ENCODE results near the gene VAMP2. TPM values are rescaled to one million over a fixed set of nuclear protein-coding genes. Genes with fewer than 3 reads are reported as not detected.

VAMP2 gene
- total RNA-seq, 1 experiment from 2014 or later = 35.1 TPM

- intact Hi-C loops (cut with micrococcal nuclease; ENCODE audit: unreplicated experiment) = no loop called here
Observed at GRCh38 chr17:8141045-8141444, 21.7 kb downstream of the VAMP2 start.

GRCh38 chr17:8140065-8141029, 22.4 kb downstream of the VAMP2 start:
- peaks cover 8% of the 10 kb centered on the region; the same call in 1 of the 2 replicates for H3K4me1 ChIP-seq (replicated peaks; ENCODE audit: insufficient read depth)
- H3K9me3 ChIP-seq (ENCODE audit: insufficient read depth, low read depth) = no peaks in the 10 kb centered on the region
- H3K9me2 ChIP-seq (ENCODE audit: insufficient read depth) = no peaks in the 10 kb centered on the region
- no peaks in the 10 kb centered on the region for H4K20me1 ChIP-seq (ENCODE audit: insufficient read depth)
- no peak for DNase-seq
- intact Hi-C loops (cut with micrococcal nuclease; ENCODE audit: unreplicated experiment) = no loop called here
- H2AFZ ChIP-seq = no peak overlapping the region
- no peaks in the 10 kb centered on the region for H3K27me3 ChIP-seq (ENCODE audit: insufficient read depth, low read depth)
- H3K4me3 ChIP-seq = no peak overlapping the region
- no peak overlapping the region for H3K27ac ChIP-seq
- ChIA-PET CTCF (no interaction called here), POLR2A (ENCODE audit: unreplicated experiment) (interaction anchor here (0.6 kb wide), 1 partner anchor 33 kb away, joined by 4 read pairs; no protein-coding TSS in a partner anchor)
- H3K4me2 ChIP-seq = no peak overlapping the region
- no peaks in the 10 kb centered on the region for H3K36me3 ChIP-seq (ENCODE audit: low read depth)
- peaks cover 12% of the 10 kb centered on the region; the same call in 1 of the 2 replicates for H3F3A ChIP-seq (ENCODE audit: insufficient read depth, low read depth)
- no peak for TF ChIP-seq CTCF (conservative IDR thresholded peaks at IDR 0.05)
- TF ChIP-seq EZH2 (IDR thresholded peaks at IDR 0.05; ENCODE audit: low read depth) = no peak
- no TSS peak for BruUV-seq (replicated peaks)
- no peaks in the 10 kb centered on the region for H3K79me2 ChIP-seq (ENCODE audit: low read depth)

More at GRCh38 chr17:8141045-8141444, 21.7 kb downstream of the VAMP2 start:
- H3K4me2 ChIP-seq = no peak overlapping the region
- peaks cover 12% of the 10 kb centered on the region; the same call in 1 of the 2 replicates for H3F3A ChIP-seq (ENCODE audit: insufficient read depth, low read depth)
- H3K79me2 ChIP-seq (ENCODE audit: low read depth) = no peaks in the 10 kb centered on the region
- TF ChIP-seq CTCF (conservative IDR thresholded peaks at IDR 0.05) (no peak), EZH2 (IDR thresholded peaks at IDR 0.05; ENCODE audit: low read depth) (no peak)
- DNase-seq = no peak
- BruUV-seq (replicated peaks) = no TSS peak
- no peak overlapping the region for H3K27ac ChIP-seq
- no peak overlapping the region for H3K4me3 ChIP-seq
- no peaks in the 10 kb centered on the region for H4K20me1 ChIP-seq (ENCODE audit: insufficient read depth)
- H3K36me3 ChIP-seq (ENCODE audit: low read depth) = no peaks in the 10 kb centered on the region
- H3K9me3 ChIP-seq (ENCODE audit: insufficient read depth, low read depth) = no peaks in the 10 kb centered on the region
- H3K4me1 ChIP-seq (replicated peaks; ENCODE audit: insufficient read depth) = peaks cover 8% of the 10 kb centered on the region; the same call in 1 of the 2 replicates
- POLR2A ChIA-PET (ENCODE audit: unreplicated experiment) = interaction anchor here (0.6 kb wide), 1 partner anchor 32 kb away, joined by 4 read pairs; no protein-coding TSS in a partner anchor
- H3K9me2 ChIP-seq (ENCODE audit: insufficient read depth) = no peaks in the 10 kb centered on the region
- no peak overlapping the region for H2AFZ ChIP-seq
- H3K27me3 ChIP-seq (ENCODE audit: insufficient read depth, low read depth) = no peaks in the 10 kb centered on the region
- CTCF ChIA-PET = no interaction called here

GRCh38 chr17:8138672-8139371, 23.9 kb downstream of the VAMP2 start:
- H3K4me1 ChIP-seq (replicated peaks; ENCODE audit: insufficient read depth) = peaks cover 14% of the 10 kb centered on the region
- intact Hi-C loops (cut with micrococcal nuclease; ENCODE audit: unreplicated experiment) = loop anchor here (1.0 to 5.0 kb wide), 6 partner anchors 13 to 83 kb away; no protein-coding TSS in a partner anchor
- peak; percentile 92 to 99 for DNase-seq

More at GRCh38 chr17:8138672-8139371, 23.9 kb downstream of the VAMP2 start:
- no peaks in the 10 kb centered on the region for H3K36me3 ChIP-seq (ENCODE audit: low read depth)
- H3K4me2 ChIP-seq = peak overlapping the region; percentile 97
- H3K27me3 ChIP-seq (ENCODE audit: insufficient read depth, low read depth) = no peaks in the 10 kb centered on the region
- ChIA-PET POLR2A (ENCODE audit: unreplicated experiment) (interaction anchor here (0.5 kb wide), 1 partner anchor 72 kb away, joined by 10 read pairs; the partner anchor contains the start of gene AURKB), CTCF (interaction anchor here (0.6 to 2.5 kb wide), 4 partner anchors 12 to 371 kb away, joined by 3 to 11 read pairs (median 6); no protein-coding TSS in a partner anchor)
- peak overlapping the region; percentile 78 for H3K4me3 ChIP-seq
- H3F3A ChIP-seq (ENCODE audit: insufficient read depth, low read depth) = peaks cover 22% of the 10 kb centered on the region; the same call in 1 of the 2 replicates
- no peaks in the 10 kb centered on the region for H3K79me2 ChIP-seq (ENCODE audit: low read depth)
- no peaks in the 10 kb centered on the region for H3K9me3 ChIP-seq (ENCODE audit: insufficient read depth, low read depth)
- H2AFZ ChIP-seq = peak overlapping the region; percentile 79
- H3K27ac ChIP-seq = peak overlapping the region; percentile 69
- H4K20me1 ChIP-seq (ENCODE audit: insufficient read depth) = no peaks in the 10 kb centered on the region
- no TSS peak for BruUV-seq (replicated peaks)
- TF ChIP-seq EZH2 (IDR thresholded peaks at IDR 0.05; ENCODE audit: low read depth) (no peak), CTCF (conservative IDR thresholded peaks at IDR 0.05) (peak; percentile 78)
- H3K9me2 ChIP-seq (ENCODE audit: insufficient read depth) = no peaks in the 10 kb centered on the region

Data from PC-9 (cell line).